ENCODE data around the gene LCA5L. TPM values are rescaled to one million over a fixed set of nuclear protein-coding genes. Genes with fewer than 3 reads are reported as not detected.

The LCA5L gene
- total and polyA plus RNA-seq, 8 donors = 1.7 to 6.3 (median 3.7) TPM

- ATAC-seq = no peak
- Histone ChIP-seq H3K27me3 (no peaks in the 10 kb centered on the region), H3K4me1 (peaks cover 0 to 13% of the 10 kb centered on the region in 2 donors), H3K36me3 (no peaks in the 10 kb centered on the region), H3K9me3 (no peaks in the 10 kb centered on the region), H3K27ac (no peak overlapping the region), H3K4me3 (no peak overlapping the region)
- DNase-seq = no peak
- TF ChIP-seq CTCF (IDR thresholded peaks at IDR 0.05) = no peak
- intact Hi-C loops (cut with DNase I) = no loop called here
These were observed 79.0 kb downstream of the LCA5L start for GRCh38 chr21:39366563-39366962.

- DNase-seq (no peak), ATAC-seq (no peak)
- intact Hi-C loops (cut with DNase I) = no loop called here
- TF ChIP-seq CTCF (IDR thresholded peaks at IDR 0.05) = no peak
- H3K4me3 ChIP-seq = no peak overlapping the region
- H3K9me3 ChIP-seq = no peaks in the 10 kb centered on the region
- H3K27me3 ChIP-seq = no peaks in the 10 kb centered on the region
- peaks cover 0 to 2% of the 10 kb centered on the region in 2 donors for H3K4me1 ChIP-seq
- no peak overlapping the region for H3K27ac ChIP-seq
- no peaks in the 10 kb centered on the region for H3K36me3 ChIP-seq
These were observed 80.6 kb downstream of the LCA5L start for GRCh38 chr21:39364949-39365348.

GRCh38 chr21:39363607-39364555 is 81.7 kb downstream of the LCA5L start:
- ATAC-seq (no peak), DNase-seq (no peak)
- no peaks in the 10 kb centered on the region for H3K27me3 ChIP-seq
- H3K4me1 ChIP-seq = no peaks in the 10 kb centered on the region
- no peak for TF ChIP-seq CTCF (IDR thresholded peaks at IDR 0.05)
- H3K36me3 ChIP-seq = no peaks in the 10 kb centered on the region
- no peak overlapping the region for H3K27ac ChIP-seq
- intact Hi-C loops (cut with DNase I) = no loop called here
- H3K9me3 ChIP-seq = no peaks in the 10 kb centered on the region
- H3K4me3 ChIP-seq = no peak overlapping the region

- Histone ChIP-seq H3K36me3 (no peaks in the 10 kb centered on the region), H3K9me3 (no peaks in the 10 kb centered on the region), H3K4me3 (no peak overlapping the region), H3K4me1 (no peaks in the 10 kb centered on the region), H3K27ac (peak overlapping the region in 1 of 2 donors; percentile 28), H3K27me3 (no peaks in the 10 kb centered on the region)
- DNase-seq (no peak), ATAC-seq (no peak)
- no peak for TF ChIP-seq CTCF (IDR thresholded peaks at IDR 0.05)
- intact Hi-C loops (cut with DNase I) = no loop called here
These were observed 82.8 kb downstream of the LCA5L start for GRCh38 chr21:39362733-39363132.

GRCh38 chr21:39359382-39359781 is 86.2 kb downstream of the LCA5L start:
- DNase-seq (no peak), ATAC-seq (no peak)
- TF ChIP-seq CTCF (IDR thresholded peaks at IDR 0.05) = no peak
- Histone ChIP-seq H3K9me3 (no peaks in the 10 kb centered on the region), H3K27ac (no peak overlapping the region), H3K27me3 (no peaks in the 10 kb centered on the region), H3K4me3 (no peak overlapping the region), H3K36me3 (no peaks in the 10 kb centered on the region), H3K4me1 (no peaks in the 10 kb centered on the region)
- intact Hi-C loops (cut with DNase I) = no loop called here

Small RNAs within 50 kb of the gene (microRNA-seq; reads per million reads assigned to microRNA genes)
- gene MIR6508 = 0.14 to 0.34 reads per million in 2 donors

Other genes starting within 250 kb of the LCA5L start
- 10 to 100 TPM; 33.0 to 34.4 TPM for gene BRWD1, start 132.1 kb downstream of the LCA5L start, total RNA-seq
- 10 to 100 TPM; 45.3 to 54.3 (median 48.6) TPM for gene BRWD1, start 132.1 kb downstream of the LCA5L start, polyA plus RNA-seq (ENCODE audit: insufficient read length in 6 of 6)
- 100 to 1,000 TPM; 161 to 206 TPM for gene HMGN1, start 96.7 kb downstream of the LCA5L start, total RNA-seq
- 100 to 1,000 TPM; 648 to 700 (median 686) TPM for gene HMGN1, start 96.7 kb downstream of the LCA5L start, polyA plus RNA-seq (ENCODE audit: insufficient read length in 6 of 6)
- gene SH3BGR, start 6.2 kb upstream of the LCA5L start, total RNA-seq = 1 to 10 TPM; 3.5 to 3.6 TPM
- gene SH3BGR, start 6.2 kb upstream of the LCA5L start, polyA plus RNA-seq (ENCODE audit: insufficient read length in 6 of 6) = 1 to 10 TPM; 1.6 to 4.1 (median 3.7) TPM
- gene B3GALT5, start 167.2 kb upstream of the LCA5L start, total RNA-seq = under 1 TPM; 0.03 to 0.13 TPM
- gene B3GALT5, start 167.2 kb upstream of the LCA5L start, polyA plus RNA-seq (ENCODE audit: insufficient read length in 6 of 6) = 1 to 10 TPM in 5 of 6 donors, under 1 TPM in 1; 0.85 to 1.5 (median 1.1) TPM